ENCODE results near the gene AKNA.

Gene AKNA

GRCh38 chr9:114394523-114395333 lies 6.9 kb upstream of the AKNA start:
- DNase-seq, result no peak

GRCh38 chr9:114392749-114393112 lies 4.9 kb upstream of the AKNA start:
- no peak for DNase-seq

GRCh38 chr9:114390952-114391351 lies 3.2 kb upstream of the AKNA start:
- DNase-seq, result no peak

GRCh38 chr9:114389612-114390368 lies 2.0 kb upstream of the AKNA start:
- no peak for DNase-seq

- DNase-seq, result no peak
These were observed 1.1 kb upstream of the AKNA start for GRCh38 chr9:114388764-114389375.

- no peak for DNase-seq
These were observed 538 bp upstream of the AKNA start for GRCh38 chr9:114388357-114388682.

GRCh38 chr9:114386886-114387679 lies 699 bp downstream of the AKNA start:
- no peak for DNase-seq

GRCh38 chr9:114386361-114386885 lies 1.4 kb downstream of the AKNA start:
- peak; percentile 16 for DNase-seq

GRCh38 chr9:114385397-114386181 lies 2.2 kb downstream of the AKNA start:
- DNase-seq, result peak; percentile 86

GRCh38 chr9:114384836-114385396 lies 2.9 kb downstream of the AKNA start:
- DNase-seq, result no peak

GRCh38 chr9:114384341-114384740 lies 3.4 kb downstream of the AKNA start:
- no peak for DNase-seq

- DNase-seq, result no peak
These were observed 4.1 kb downstream of the AKNA start for GRCh38 chr9:114383521-114384231.

GRCh38 chr9:114382699-114383520 lies 4.9 kb downstream of the AKNA start:
- no peak for DNase-seq

- DNase-seq, result no peak
These were observed 8.9 kb downstream of the AKNA start for GRCh38 chr9:114378883-114379282.

- no peak for DNase-seq
These were observed 9.8 kb downstream of the AKNA start for GRCh38 chr9:114378016-114378415.

GRCh38 chr9:114376586-114377445 lies 11.0 kb downstream of the AKNA start:
- DNase-seq, result no peak

GRCh38 chr9:114375386-114376175 lies 12.2 kb downstream of the AKNA start:
- DNase-seq, result no peak

- no peak for DNase-seq
These were observed 12.8 kb downstream of the AKNA start for GRCh38 chr9:114374936-114375335.
